Mesothelial cell of epicardium (in vitro differentiated cells): Measurements from ENCODE around the gene FFAR2. TPM values are rescaled to one million over a fixed set of nuclear protein-coding genes. Genes with fewer than 3 reads are reported as not detected.
"Not testable (repeated sequence)": the region's sequence is repeated elsewhere in the genome, so short reads cannot be mapped to it uniquely, and the experiment has no call there.

Experiments used
- DNase-seq, 2 experiments: peaks; one replicate each; pipeline ENCODE4 v3.0.0; 2021; ENCODE audit warnings: low spot score in 2 of 2; ENCODE audit not compliant: unreplicated experiment in 2 of 2
- H3K27ac Mint-ChIP-seq: 2 replicates; pipeline ENCODE4 v1.8.0; 2021; ENCODE audit warnings: mixed read lengths
- H3K27me3 Mint-ChIP-seq: 2 replicates; pipeline ENCODE4 v1.8.0; 2021; ENCODE audit warnings: low read depth, mixed read lengths
- H3K36me3 Mint-ChIP-seq: 2 replicates; pipeline ENCODE4 v1.8.0; 2021; ENCODE audit warnings: mixed read lengths
- H3K4me1 Mint-ChIP-seq: 2 replicates; pipeline ENCODE4 v1.8.0; 2021; ENCODE audit warnings: mixed read lengths
- H3K4me3 Mint-ChIP-seq: 2 replicates; pipeline ENCODE4 v1.8.0; 2021; ENCODE audit warnings: mild to moderate bottlenecking, moderate library complexity, mixed read lengths
- H3K9me3 Mint-ChIP-seq: 2 replicates; pipeline ENCODE4 v1.8.0; 2021; ENCODE audit warnings: mixed read lengths
- total RNA-seq: library from RNA; stranded (reverse); gene quantifications from 3 replicates; pipeline ENCODE4 v1.2.1, GENCODE V29; 2021
- TF ChIP-seq, protein P1 (sequence below): fragments of 200-600 bp; sonication (generic); IDR thresholded peaks from one replicate; pipeline ENCODE4 v1.5.0; 2021; ENCODE audit warnings: antibody characterized with exemption; ENCODE audit not compliant: unreplicated experiment

FFAR2 gene
- not detected in 3 replicates for total RNA-seq

DNA sequence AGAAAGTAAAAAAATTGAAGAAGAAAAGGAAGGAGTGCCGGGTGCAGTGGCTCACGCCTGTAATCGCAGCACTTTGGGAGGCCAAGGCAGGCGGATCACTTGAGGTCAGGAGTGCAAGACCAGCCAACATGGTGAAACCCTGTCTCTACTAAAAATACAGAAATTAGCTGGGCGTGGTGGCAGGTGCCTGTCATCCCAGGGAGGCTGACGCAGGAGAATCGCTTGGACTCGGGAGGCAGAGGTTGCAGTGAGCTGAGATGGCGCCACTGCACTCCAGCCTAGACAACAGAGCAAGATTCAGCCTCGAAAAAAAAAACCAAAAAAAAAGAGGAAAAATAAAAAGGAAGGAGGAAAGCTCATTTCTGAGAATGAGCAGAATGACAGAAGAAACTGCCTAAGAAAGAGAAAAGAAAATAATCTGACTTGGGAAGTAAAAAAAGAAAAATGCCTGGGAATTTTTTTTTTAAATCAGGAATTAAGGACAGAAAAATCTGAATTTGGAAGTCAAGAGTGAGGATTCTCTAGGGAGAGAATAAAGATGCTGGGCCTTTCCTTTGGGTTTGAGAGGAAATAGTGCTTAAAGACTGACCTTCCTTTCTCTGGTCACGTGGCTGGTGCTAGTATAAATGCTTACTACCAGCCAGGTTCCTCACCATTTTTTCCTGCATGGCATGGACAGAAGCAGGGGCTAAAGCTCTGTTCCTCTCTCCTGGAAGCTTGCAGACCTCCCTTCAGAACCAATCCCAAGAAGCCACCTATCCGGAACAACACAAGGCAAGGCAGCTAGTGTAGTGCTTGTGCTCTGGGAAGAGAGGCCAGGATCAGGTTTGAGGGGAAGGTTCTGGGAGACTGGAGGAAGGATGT lies at the start of gene FFAR2:
Gene FFAR2, plus strand, starts transcription at position 652 of the 864 bp plus-strand sequence. CDS start 1,458 bp downstream, outside the sequence.
- TF ChIP-seq, protein P1, sequence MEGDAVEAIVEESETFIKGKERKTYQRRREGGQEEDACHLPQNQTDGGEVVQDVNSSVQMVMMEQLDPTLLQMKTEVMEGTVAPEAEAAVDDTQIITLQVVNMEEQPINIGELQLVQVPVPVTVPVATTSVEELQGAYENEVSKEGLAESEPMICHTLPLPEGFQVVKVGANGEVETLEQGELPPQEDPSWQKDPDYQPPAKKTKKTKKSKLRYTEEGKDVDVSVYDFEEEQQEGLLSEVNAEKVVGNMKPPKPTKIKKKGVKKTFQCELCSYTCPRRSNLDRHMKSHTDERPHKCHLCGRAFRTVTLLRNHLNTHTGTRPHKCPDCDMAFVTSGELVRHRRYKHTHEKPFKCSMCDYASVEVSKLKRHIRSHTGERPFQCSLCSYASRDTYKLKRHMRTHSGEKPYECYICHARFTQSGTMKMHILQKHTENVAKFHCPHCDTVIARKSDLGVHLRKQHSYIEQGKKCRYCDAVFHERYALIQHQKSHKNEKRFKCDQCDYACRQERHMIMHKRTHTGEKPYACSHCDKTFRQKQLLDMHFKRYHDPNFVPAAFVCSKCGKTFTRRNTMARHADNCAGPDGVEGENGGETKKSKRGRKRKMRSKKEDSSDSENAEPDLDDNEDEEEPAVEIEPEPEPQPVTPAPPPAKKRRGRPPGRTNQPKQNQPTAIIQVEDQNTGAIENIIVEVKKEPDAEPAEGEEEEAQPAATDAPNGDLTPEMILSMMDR: no peak
- peaks cover 20% of the 10 kb centered on the region for H3K4me1 Mint-ChIP-seq
- H3K36me3 Mint-ChIP-seq: no peaks in the 10 kb centered on the region
- DNase-seq: no peak
- H3K27me3 Mint-ChIP-seq: peaks cover 47% of the 10 kb centered on the region
- H3K27ac Mint-ChIP-seq: no peak within 1 kb of the TSS
- no peaks in the 10 kb centered on the region for H3K9me3 Mint-ChIP-seq
- H3K4me3 Mint-ChIP-seq: no peak within 1 kb of the TSS

GRCh38 chr19:35398570-35398969 lies 49.5 kb upstream of the FFAR2 start:
- TF ChIP-seq, protein P1: no peak
- Mint-ChIP-seq H3K36me3 (no peaks in the 10 kb centered on the region), H3K4me1 (peaks cover 5% of the 10 kb centered on the region), H3K9me3 (no peaks in the 10 kb centered on the region), H3K27me3 (peaks cover 1% of the 10 kb centered on the region), H3K4me3 (no peak overlapping the region), H3K27ac (no peak overlapping the region)
- no peak for DNase-seq

- Mint-ChIP-seq H3K4me3 (no peak overlapping the region), H3K27me3 (peaks cover 1% of the 10 kb centered on the region), H3K36me3 (no peaks in the 10 kb centered on the region), H3K9me3 (no peaks in the 10 kb centered on the region), H3K4me1 (peaks cover 5% of the 10 kb centered on the region), H3K27ac (no peak overlapping the region)
- TF ChIP-seq, protein P1: no peak
- no peak for DNase-seq
These were observed 48.8 kb upstream of the FFAR2 start for GRCh38 chr19:35399231-35399630.

DNA sequence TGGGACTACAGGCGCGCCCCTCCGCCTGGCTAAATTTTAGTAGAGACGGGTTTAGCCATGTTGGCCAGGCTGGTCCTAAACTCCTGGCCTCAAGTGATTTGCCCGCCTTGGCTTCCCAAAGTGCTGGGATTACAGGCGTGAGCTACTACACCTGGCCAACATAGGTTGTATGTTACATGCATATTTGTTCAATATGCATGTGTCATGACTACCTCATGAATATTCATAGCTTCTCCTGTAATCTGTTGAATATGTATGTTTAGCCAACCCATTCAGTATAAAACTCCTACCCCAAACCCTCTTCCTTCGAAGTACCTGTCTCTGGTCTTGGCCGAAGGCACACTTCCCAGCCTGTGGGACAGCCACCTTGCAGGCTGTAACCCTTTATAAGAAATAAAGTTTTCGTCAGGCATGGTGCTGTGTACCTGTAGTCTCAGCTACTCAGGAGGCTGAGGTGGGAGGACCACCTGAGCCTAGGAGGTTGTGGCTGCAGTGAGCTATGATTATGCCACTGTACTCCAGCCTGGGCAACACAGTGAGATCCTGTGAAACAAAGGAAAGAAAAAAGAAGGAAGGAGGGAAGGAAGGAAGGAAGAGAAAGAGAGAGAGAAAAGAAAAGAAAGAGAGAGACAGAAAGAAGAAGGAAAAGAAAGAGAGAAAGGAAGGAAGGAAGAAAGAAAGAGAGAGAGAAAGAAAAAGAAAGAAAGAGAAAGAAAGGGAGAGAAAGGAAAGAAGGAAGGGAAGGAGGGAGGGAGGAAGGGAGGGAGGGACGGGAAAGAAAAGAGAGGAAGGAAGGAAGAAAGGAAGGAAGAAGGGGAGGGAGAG lies 47.9 kb upstream of the FFAR2 start:
- TF ChIP-seq, protein P1: no peak
- Mint-ChIP-seq H3K36me3 (no peaks in the 10 kb centered on the region), H3K27me3 (peaks cover 1% of the 10 kb centered on the region), H3K27ac (no peak overlapping the region), H3K4me1 (peaks cover 5% of the 10 kb centered on the region), H3K9me3 (no peaks in the 10 kb centered on the region), H3K4me3 (no peak overlapping the region)
- DNase-seq: no peak

DNA sequence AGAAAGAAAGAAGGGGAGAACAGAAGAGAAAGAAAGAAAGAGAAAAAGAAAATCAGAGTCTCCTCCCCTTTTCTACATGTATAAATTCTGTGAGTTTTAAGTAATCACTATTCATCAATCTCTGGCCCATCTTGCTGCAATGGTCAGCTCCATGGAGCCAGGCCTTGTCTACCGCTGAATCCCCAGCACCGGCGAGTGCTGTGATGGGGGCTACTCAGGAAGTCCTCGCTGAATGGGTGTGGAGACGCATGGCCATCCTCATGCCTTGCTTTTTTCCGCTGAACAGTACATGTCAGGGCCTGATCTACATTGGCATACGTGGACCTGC lies 47.3 kb upstream of the FFAR2 start:
- no peak overlapping the region for H3K27ac Mint-ChIP-seq

GRCh38 chr19:35401416-35401815 lies 46.6 kb upstream of the FFAR2 start:
- DNase-seq, H3K36me3 Mint-ChIP-seq, H3K4me1 Mint-ChIP-seq, H3K9me3 Mint-ChIP-seq, H3K4me3 Mint-ChIP-seq, H3K27me3 Mint-ChIP-seq, H3K27ac Mint-ChIP-seq: not testable (repeated sequence)

More for the DNA sequence above, 47.3 kb upstream of the FFAR2 start:
- H3K27me3 Mint-ChIP-seq: peaks cover 1% of the 10 kb centered on the region
- no peak overlapping the region for H3K4me3 Mint-ChIP-seq
- no peak for DNase-seq
- H3K36me3 Mint-ChIP-seq: no peaks in the 10 kb centered on the region
- H3K9me3 Mint-ChIP-seq: no peaks in the 10 kb centered on the region
- TF ChIP-seq, protein P1: no peak
- peaks cover 6% of the 10 kb centered on the region for H3K4me1 Mint-ChIP-seq
